ENCODE measurements around the gene TFIP11.

DNA sequence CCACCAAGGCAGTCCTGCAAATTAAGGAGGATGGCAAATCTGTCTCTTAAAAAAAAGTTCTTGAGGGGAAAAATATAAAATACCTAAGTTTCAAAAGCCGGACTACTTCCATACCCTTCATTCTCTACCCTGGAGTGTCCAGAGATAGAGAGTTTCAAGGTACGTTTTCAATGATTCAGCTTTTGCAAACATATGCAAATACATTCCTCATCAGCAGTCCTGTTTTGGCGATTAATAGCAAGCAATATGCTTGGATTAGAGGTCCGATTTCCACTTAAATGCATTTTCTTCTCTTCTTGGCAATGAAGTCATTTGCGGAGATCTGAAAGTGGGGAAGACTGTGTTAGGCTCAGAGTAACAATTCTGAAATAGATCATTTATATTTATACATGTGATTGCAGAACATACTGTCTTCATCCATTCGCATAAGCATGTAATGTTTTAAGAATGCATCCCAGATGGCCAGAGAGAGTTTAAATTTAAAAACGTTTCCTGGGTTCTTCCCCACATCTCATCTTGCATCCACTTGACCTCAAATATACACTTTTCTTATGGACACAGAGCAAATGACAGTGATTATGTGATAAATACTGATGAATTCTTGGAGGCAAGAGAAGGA is 13.8 kb upstream of the TFIP11 start:
- no peak for TF ChIP-seq POLR2A (IDR thresholded peaks at IDR 0.05)
- TF ChIP-seq, protein P1, sequence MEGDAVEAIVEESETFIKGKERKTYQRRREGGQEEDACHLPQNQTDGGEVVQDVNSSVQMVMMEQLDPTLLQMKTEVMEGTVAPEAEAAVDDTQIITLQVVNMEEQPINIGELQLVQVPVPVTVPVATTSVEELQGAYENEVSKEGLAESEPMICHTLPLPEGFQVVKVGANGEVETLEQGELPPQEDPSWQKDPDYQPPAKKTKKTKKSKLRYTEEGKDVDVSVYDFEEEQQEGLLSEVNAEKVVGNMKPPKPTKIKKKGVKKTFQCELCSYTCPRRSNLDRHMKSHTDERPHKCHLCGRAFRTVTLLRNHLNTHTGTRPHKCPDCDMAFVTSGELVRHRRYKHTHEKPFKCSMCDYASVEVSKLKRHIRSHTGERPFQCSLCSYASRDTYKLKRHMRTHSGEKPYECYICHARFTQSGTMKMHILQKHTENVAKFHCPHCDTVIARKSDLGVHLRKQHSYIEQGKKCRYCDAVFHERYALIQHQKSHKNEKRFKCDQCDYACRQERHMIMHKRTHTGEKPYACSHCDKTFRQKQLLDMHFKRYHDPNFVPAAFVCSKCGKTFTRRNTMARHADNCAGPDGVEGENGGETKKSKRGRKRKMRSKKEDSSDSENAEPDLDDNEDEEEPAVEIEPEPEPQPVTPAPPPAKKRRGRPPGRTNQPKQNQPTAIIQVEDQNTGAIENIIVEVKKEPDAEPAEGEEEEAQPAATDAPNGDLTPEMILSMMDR (IDR thresholded peaks at IDR 0.05), result no peak

Measured in adrenal gland (tissue), 5 donors.